ENCODE results near the gene GLRB. TPM values are rescaled to one million over a fixed set of nuclear protein-coding genes. Genes with fewer than 3 reads are reported as not detected.
"Not testable (repeated sequence)": the region's sequence is repeated elsewhere in the genome, so short reads cannot be mapped to it uniquely, and the experiment has no call there.

The GLRB gene
- total RNA-seq, 1 donor from 2014 or later = 19.4 TPM

DNA sequence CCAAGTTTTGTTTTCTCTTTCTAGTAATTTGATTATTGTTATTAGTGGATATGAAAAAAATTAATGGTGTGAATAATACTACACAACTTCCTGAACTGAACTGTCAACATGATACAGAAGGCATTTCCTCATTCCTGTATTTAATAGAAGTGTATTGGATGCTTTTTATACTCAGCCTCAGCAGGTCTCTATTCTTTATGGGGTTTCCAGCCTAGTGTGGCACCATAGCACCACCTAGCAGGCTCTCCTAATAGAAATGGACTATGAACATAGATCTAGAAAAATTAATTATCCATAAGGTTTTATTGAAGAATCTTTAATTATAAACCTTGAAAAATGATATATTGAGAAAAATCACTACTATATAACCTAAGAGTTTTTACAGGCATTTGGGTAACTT is 52.4 kb downstream of the GLRB start:
- DNase-seq (ENCODE audit: low read depth) = peak; percentile 59

DNA sequence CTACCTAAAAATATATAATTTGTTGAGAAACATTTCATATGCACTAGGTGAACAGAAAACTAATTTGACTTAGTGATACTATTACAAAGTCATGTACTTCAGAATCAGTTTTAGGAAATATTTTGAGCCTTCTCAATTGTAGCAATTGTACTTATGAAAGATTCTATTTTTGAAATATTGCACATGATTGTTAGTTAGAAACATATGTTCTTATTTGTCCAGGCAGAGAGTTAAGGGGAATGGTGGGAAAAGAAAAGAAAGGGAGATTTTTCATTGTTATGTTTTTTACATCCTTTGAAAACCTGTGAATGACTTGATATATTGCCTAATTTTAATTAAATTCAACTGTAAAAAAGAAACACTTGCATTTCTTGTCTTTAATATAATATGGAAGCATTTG is 66.0 kb downstream of the GLRB start:
- DNase-seq (ENCODE audit: low read depth) = no peak

DNA sequence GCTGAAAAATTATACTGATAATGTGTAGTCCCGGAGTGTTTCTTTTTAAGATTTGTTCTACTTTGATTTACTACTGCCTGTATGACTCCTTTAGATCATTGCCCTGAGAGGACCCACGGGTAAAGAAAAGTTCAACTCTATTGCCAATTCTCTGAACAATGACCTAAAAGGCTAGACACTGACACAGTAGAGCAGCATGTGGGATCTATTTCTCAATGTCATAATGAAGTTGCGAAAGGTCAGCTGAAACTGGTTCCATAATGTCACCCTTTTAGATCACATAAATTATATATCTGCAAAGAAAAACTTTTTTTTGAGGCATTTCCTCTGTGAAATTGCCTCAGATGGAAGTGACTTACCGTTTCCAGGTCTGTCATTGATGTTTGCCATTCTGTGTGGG is 67.4 kb downstream of the GLRB start:
- no peak for DNase-seq (ENCODE audit: low read depth)

DNA sequence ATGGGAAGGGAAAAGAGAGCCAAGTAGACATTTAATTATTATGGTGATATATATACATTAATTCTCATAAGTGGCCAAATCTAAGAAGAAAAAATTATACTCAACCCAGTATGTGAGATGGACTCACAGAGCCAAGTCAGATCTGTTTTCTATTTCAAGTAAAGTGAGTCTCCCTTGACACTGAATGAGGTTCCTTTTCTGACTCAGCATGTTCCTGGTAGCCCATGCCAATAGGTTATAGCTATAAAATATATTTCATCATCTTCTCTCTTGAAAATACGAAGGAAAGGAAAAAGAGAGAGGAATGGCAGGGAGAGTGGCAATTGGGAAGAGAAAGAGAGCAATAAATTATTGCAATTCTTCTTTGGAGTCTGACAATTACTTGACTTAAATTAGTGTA is 75.8 kb downstream of the GLRB start:
- no peak for DNase-seq (ENCODE audit: low read depth)

DNA sequence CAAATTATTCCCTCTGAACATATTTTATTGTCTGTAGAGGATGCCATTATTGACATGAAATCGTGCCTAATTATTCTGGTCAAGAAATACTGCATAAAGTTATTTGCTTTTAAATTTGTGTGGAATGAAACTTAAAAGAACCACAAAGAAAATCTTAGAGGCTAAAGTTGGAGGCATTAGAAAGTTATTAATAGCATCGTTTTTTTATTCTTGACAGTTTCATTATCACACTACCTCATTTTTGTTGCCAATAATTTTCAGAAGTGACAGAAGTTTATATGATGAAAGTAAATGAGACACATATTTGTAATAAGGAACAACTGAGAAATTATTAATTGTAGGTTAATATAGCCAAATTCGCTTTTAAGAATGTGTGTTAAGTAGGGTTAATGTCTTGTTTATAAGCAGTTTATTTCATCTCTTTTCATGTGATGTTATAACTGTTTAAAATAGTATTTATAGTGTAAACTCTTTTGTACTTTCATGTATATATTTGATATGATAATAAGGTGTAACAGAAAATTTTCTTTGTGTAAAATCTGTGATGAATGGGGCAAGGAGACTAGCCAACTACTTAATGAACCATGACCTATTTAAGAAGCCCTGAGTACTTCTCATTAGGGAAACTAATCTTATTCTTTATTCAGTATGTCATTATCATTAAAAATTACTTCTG is 90.1 kb downstream of the GLRB start:
- DNase-seq (ENCODE audit: low read depth) = no peak

DNA sequence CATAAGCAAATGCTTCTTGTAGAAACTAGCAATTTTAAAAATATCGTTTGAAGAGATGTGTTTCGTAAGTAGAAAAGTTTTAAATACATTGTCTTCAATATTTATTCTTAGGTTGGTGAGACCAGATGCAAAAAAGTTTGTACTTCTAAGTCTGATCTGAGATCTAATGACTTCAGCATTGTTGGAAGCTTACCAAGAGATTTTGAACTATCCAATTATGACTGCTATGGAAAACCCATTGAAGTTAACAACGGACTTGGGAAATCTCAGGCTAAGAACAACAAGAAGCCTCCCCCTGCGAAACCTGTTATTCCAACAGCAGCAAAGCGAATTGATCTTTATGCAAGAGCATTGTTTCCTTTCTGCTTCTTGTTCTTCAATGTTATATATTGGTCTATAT is 94.4 kb downstream of the GLRB start:
- no peak for DNase-seq (ENCODE audit: low read depth)

DNA sequence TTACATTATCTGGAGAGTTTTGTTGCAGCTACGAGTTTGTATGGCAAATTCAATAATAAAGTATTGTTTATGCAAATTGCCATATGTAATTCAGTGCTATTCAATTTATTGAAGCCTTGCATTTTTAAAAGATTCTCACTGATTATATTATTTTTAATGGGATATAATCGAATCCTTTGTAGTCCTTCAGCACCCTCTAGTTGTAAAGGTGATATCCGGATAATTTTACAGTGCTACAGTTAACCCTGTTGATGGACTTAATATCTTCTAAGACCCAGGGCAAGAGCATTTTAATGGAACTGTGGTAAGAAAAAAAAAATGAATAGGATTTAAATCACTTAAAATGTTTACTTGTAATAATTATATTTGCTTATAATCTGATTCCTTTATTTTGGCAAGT is 96.1 kb downstream of the GLRB start:
- DNase-seq (ENCODE audit: low read depth) = peak; percentile 30

DNA sequence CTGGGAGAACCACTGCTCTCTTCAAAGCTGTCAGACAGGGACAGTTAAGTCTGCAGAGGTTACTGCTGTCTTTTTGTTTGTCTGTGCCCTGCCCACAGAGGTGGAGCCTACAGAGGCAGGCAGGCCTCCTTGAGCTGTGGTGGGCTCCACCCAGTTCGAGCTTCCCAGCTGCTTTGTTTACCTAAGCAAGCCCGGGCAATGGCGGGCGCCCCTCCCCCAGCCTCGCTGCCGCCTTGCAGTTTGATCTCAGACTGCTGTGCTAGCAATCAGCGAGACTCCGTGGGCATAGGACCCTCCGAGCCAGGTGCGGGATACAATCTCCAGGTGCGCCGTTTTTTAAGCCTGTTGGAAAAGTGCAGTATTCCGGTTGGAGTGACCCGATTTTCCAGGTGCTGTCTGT is 104.3 kb downstream of the GLRB start:
- DNase-seq (ENCODE audit: low read depth) = not testable (repeated sequence)

DNA sequence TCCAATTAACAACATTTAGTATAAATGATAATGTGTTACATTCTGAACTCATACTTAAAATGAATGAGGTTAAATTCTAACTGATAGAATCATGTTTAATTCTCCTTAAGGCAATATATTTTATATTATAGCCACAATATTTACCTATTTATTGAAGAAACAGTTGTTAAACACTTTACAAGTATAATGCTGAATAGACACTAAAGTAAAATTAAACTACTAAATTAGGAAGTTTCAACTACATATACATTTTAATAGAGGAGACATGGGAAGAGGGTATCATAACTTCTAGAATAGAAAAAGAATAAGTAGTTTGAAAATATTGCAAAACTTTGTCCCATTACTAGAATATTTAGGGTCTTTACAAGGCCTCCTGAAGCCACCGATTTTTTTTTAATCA is 108.3 kb downstream of the GLRB start:
- no peak for DNase-seq (ENCODE audit: low read depth)

DNA sequence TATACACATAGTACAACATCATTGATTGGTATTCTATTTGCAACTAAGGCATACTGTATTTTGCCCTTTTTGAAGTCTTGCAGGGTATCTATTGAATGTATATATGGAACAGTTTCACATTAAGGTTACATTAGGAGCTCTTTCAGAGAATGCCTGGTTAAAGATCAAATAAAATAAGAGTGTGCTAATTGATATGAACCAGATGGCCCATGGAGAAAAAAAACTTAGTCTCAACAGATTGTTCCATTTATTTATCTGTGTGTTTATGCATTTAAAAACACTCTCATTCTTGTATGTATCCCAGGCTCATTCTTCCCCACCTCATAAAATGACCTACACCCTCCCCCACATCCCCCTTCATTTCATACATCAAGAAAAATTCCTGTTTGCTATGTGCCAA is 109.4 kb downstream of the GLRB start:
- no peak for DNase-seq (ENCODE audit: low read depth)

DNA sequence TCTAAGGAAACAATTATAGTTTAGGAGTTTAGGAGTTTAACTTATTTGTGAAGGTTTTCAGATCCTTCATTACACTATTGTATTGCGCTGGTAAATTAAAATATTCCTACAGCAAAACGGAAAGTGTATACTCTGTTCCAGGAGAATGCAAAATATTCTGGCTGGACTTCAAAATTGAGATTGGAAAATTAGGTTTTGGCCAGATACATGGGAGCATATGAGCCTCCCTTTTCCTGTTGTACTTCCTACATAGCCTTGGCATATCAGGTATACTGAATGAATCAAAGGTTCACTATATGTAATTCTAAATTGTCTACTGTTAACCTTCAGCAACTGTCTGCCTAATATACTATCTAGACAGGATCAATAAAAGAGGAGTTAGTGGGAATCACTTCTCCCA is 119.4 kb downstream of the GLRB start:
- DNase-seq (ENCODE audit: low read depth) = no peak

DNA sequence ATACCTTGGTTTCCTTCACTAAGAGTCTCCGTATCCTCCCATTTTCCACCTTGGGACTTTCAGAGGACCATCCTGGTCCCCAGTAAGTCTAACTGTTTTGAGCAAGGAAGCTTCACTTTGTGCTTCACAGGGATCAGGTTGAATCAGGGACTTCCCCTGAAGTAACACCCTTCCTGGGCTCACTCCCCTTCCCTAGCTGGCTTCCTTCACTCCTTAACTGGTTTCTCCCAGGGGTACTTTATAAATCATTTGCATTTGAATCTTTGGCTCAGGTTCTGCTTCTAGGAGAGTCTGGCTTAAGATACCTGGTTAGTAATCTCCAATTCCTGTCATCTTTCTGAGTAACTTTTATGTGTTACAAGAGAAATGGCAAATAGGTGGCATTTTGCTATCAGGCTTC is 120.1 kb downstream of the GLRB start:
- DNase-seq (ENCODE audit: low read depth) = no peak

DNA sequence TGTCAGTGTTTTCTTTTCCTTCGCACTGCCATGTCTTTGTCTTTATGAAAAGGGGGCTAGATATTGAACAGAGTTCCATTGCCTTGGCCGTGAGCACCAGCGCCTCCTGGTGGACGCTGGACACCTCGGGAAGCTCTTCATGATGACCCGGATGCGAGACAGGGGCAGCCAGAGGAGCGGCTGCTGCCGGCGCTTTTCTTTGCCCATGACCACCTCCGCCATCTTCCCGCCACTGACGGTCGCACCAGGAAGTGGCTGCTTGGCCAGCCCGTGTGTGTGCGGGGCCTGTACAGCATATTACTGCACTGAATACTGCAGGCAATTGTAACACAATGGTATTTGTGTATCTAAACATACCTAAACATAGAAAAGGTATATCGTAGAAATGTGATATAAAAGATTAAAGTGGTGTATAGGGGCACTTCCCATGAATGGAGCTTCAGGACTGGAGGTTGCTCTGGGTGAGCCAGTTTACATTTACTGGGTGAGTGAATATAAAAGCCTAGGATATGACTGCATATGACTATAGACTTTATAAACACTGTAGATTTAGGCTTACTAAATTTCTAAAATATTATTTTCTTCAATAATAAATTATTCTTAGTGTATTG is 128.8 kb downstream of the GLRB start:
- DNase-seq (ENCODE audit: low read depth) = no peak

DNA sequence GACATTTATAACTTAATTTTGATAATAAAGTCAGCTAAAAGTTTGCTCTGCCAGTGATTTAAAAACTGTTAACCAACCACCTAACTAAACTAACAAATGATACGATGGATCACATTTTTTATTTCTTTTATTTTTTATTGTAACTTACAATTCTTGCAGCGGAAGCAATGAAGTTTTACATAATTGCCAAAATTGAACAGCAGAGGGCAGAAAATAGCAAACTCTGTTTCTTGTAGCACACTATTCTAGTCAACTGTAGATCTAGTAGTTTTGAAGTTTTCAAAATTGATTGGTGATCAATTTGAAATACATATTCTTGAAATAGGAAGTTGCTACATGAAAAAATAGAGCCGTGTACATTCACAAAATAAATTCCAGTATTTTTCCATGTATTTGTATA is 141.8 kb downstream of the GLRB start:
- peak; percentile 33 for DNase-seq (ENCODE audit: low read depth)

DNA sequence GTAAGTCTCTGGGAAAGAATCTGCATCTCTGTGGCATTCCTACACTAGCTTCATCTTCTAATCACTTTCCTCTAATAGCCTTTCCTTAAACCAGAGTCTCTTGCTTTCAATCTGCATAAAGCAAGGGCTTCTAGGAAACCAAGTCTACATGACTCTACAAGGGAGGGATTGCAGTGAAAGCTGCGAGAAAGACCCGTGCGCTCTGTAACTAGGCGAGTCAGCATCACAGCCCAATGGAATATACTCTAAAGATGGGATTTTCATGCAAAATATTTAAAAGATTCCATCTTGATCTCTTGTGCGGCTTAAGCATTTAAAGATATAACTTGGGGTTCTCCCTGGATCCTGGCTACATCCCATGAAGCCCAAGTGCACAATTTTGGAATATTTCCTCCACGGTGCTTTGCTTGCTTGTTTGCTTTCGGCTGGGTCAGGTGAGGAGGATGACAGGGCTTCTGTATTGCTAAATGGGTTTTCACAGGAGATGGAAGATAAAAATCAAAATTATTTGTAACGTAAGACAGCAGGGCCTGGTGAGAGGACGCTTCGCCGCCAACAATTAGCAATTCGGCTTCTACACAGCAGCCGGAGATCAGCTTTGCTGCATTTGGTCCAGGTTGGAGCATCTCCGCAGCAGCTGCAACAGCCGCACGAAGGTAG is 143.9 kb downstream of the GLRB start:
- DNase-seq (ENCODE audit: low read depth) = peak; percentile 13

DNA sequence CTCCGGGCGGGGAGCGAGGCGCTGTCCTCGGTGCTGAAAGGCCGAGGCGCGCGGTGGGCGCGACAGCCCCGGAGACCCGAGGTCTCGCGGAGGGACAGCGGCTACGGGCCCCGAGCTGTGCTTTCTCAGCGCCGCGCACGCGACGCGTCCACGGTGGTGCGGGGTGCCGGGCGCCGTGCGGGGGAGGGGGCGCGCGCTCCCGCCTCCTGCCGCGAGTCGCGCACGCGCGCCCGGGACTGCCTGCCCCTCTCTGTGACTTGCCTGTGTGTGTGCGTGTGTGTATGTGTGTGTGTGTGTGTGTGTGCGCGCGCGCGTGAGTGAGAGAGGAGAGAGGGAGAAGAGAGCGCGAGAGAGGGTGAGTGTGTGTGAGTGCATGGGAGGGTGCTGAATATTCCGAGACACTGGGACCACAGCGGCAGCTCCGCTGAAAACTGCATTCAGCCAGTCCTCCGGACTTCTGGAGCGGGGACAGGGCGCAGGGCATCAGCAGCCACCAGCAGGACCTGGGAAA is 144.5 kb downstream of the GLRB start, which contains the start of gene GRIA2:
GRIA2 (plus strand) TSS at position 358 of the 511 bp plus-strand sequence. CDS start 315 bp downstream, outside the sequence.
- DNase-seq (ENCODE audit: low read depth) = no peak

DNA sequence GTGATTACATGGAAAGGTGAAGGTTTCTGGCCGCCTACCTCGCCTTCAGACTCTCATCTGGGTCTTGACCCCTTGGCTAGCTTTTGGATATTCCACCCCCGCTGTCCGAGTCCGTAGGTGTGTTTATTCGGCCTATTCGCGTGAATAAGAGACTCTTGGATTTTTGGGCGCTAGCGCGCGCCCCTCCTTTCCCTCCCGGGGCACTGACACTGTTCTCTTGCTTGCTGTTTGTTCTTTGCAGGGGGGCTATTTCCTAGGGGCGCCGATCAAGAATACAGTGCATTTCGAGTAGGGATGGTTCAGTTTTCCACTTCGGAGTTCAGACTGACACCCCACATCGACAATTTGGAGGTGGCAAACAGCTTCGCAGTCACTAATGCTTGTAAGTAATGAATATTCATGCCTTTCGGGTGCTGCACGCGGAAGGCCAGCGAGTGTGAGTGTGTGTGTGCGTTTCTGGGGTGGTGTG is 145.5 kb downstream of the GLRB start:
- no peak for DNase-seq (ENCODE audit: low read depth)

Other genes with a start within 250 kb of the GLRB start
- gene PDGFC, start 104.4 kb upstream of the GLRB start, total RNA-seq = 133 and 173 TPM in 2 replicates
- 0.05 TPM in 1 of 2 replicates, not detected in the other for gene GRIA2, start 144.6 kb downstream of the GLRB start, total RNA-seq